H1 (cell line): ENCODE measurements around the gene DKKL1. TPM values are rescaled to one million over a fixed set of nuclear protein-coding genes. Genes with fewer than 3 reads are reported as not detected.

ENCODE experiments used
- CTCF ChIA-PET: fragments of 300-600 bp; sonication (Branson Sonifier 250); formaldehyde crosslinking; loops from one replicate; lab custom pipeline; 2021; ENCODE audit not compliant: partially characterized antibody; lab: Charles Lee
- POLR2A ChIA-PET: fragments of 300-600 bp; sonication (Branson Sonifier 250); formaldehyde crosslinking; loops from one replicate; lab custom pipeline; 2021; ENCODE audit warnings: inconsistent platforms; ENCODE audit not compliant: partially characterized antibody; lab: Charles Lee
- DNase-seq, 2 experiments: peaks; one replicate each; pipeline versions ENCODE4 v3.0.0 to v3.0.0-alpha.2; 2010 to 2022; ENCODE audit warnings: low spot score in 2 of 2, low read depth in 1 of 2, mixed read lengths in 1 of 2
- FAIRE-seq: peaks from 2 replicates; lab custom pipeline; 2011; peaks lifted over from hg19 to GRCh38; lab: Jason Lieb, UNC
- H2AFZ ChIP-seq: 2 replicates; pipeline ENCODE4 v1.8.1; 2012; ENCODE audit warnings: low read length, inconsistent platforms
- H2AK5ac ChIP-seq: 2 replicates; pipeline ENCODE4 v1.6.1; 2013; ENCODE audit warnings: low read depth, low read length
- H2BK120ac ChIP-seq: replicated peaks from 2 replicates; pipeline ENCODE3; 2013; ENCODE audit warnings: low read depth, low read length, inconsistent platforms
- H2BK12ac ChIP-seq: 2 replicates; pipeline ENCODE4 v1.6.1; 2013; ENCODE audit warnings: low read depth, low read length
- H2BK15ac ChIP-seq: 2 replicates; pipeline ENCODE4 v1.6.1; 2013; ENCODE audit warnings: low read length
- H2BK20ac ChIP-seq: 2 replicates; pipeline ENCODE4 v1.6.1; 2013; ENCODE audit warnings: low read length
- H2BK5ac ChIP-seq: 2 replicates; pipeline ENCODE4 v1.6.1; 2013; ENCODE audit warnings: low read depth, low read length
- H3K14ac ChIP-seq: 2 replicates; pipeline ENCODE4 v1.6.1; 2013; ENCODE audit warnings: inconsistent platforms; ENCODE audit not compliant: insufficient read length
- H3K18ac ChIP-seq: 2 replicates; pipeline ENCODE4 v1.6.1; 2013; ENCODE audit warnings: low read length; ENCODE audit errors: extremely low read depth
- H3K23ac ChIP-seq: 2 replicates; pipeline ENCODE4 v1.6.1; 2013; ENCODE audit warnings: inconsistent platforms; ENCODE audit not compliant: insufficient read length
- H3K23me2 ChIP-seq: 2 replicates; pipeline ENCODE4 v1.6.1; 2013; ENCODE audit warnings: low read depth, low read length
- H3K27ac ChIP-seq: 2 replicates; pipeline ENCODE4 v1.6.1; 2011; ENCODE audit warnings: low read depth, low read length, inconsistent platforms
- H3K27me3 ChIP-seq, 4 experiments: replicated peaks in 1 of 4; 1 replicate in 1 of 4; 2 replicates in 3 of 4; pipeline versions ENCODE4 v1.6.1 to v1.8.1; 2011 to 2013; ENCODE audit warnings: low read length in 3 of 4, mild to moderate bottlenecking in 3 of 4, inconsistent platforms in 2 of 4, mixed read lengths in 2 of 4, moderate library complexity in 1 of 4; ENCODE audit not compliant: control insufficient read depth in 3 of 4, insufficient read depth in 3 of 4; ENCODE audit errors: extremely low read depth in 1 of 4
- H3K36me3 ChIP-seq, 4 experiments: 2 replicates each; pipeline versions ENCODE4 v1.6.1 to v1.8.1; 2011 to 2013; ENCODE audit warnings: mild to moderate bottlenecking in 4 of 4, low read length in 3 of 4, moderate library complexity in 2 of 4, control low read depth in 1 of 4, inconsistent platforms in 1 of 4; ENCODE audit not compliant: insufficient read depth in 4 of 4, control insufficient read depth in 2 of 4
- H3K4ac ChIP-seq: replicated peaks from 2 replicates; pipeline ENCODE3; 2013; ENCODE audit warnings: low read length, low read depth, mixed read lengths, inconsistent platforms; ENCODE audit not compliant: insufficient read length
- H3K4me1 ChIP-seq, 4 experiments: replicated peaks in 1 of 4; 1 replicate in 1 of 4; 2 replicates in 3 of 4; pipeline versions ENCODE4 v1.6.1 to v1.8.1; 2011 to 2013; ENCODE audit warnings: low read length in 3 of 4, inconsistent platforms in 2 of 4, mixed read lengths in 1 of 4; ENCODE audit not compliant: insufficient read depth in 4 of 4, control insufficient read depth in 3 of 4
- H3K4me2 ChIP-seq, 2 experiments: 2 replicates each; pipeline versions ENCODE4 v1.6.1 to v1.8.1; 2011 to 2013; ENCODE audit warnings: low read depth in 2 of 2, low read length in 2 of 2, control low read depth in 1 of 2, inconsistent platforms in 1 of 2, mild to moderate bottlenecking in 1 of 2; ENCODE audit not compliant: insufficient read depth in 1 of 2
- H3K4me3 ChIP-seq, 4 experiments: fragments of 200-600, 300-600 bp in 1 of 4; sonication (generic), shearing (Covaris generic), sonication (Bioruptor Twin) in 1 of 4; 2 replicates each; pipeline versions ENCODE4 v1.5.1 to v1.8.1; 2011 to 2016; ENCODE audit warnings: low read length in 4 of 4, low read depth in 3 of 4, control low read depth in 2 of 4, inconsistent platforms in 2 of 4, mild to moderate bottlenecking in 2 of 4, mixed read lengths in 1 of 4, moderate library complexity in 1 of 4; ENCODE audit not compliant: insufficient read depth in 2 of 4; ENCODE audit errors: extremely low read depth in 1 of 4
- H3K56ac ChIP-seq: replicated peaks from 2 replicates; pipeline ENCODE3; 2013; ENCODE audit warnings: low read depth, mild to moderate bottlenecking, mixed read lengths, low read length, inconsistent platforms; ENCODE audit not compliant: insufficient read length
- H3K79me1 ChIP-seq: 2 replicates; pipeline ENCODE4 v1.6.1; 2013; ENCODE audit warnings: low read depth, low read length, control low read depth
- H3K79me2 ChIP-seq, 2 experiments: 2 replicates each; pipeline versions ENCODE4 v1.6.1 to v1.8.1; 2012 to 2013; ENCODE audit warnings: low read length in 2 of 2, mild to moderate bottlenecking in 2 of 2, inconsistent platforms in 1 of 2; ENCODE audit not compliant: insufficient read depth in 2 of 2, control insufficient read depth in 1 of 2
- H3K9ac ChIP-seq, 4 experiments: replicated peaks in 1 of 4; 1 replicate in 1 of 4; 2 replicates in 3 of 4; pipeline versions ENCODE4 v1.6.1 to v1.8.1; 2011 to 2013; ENCODE audit warnings: low read depth in 3 of 4, low read length in 3 of 4, control low read depth in 2 of 4, mild to moderate bottlenecking in 2 of 4, moderate library complexity in 2 of 4, inconsistent platforms in 1 of 4; ENCODE audit errors: extremely low read depth in 1 of 4
- H3K9me3 ChIP-seq, 2 experiments: 2 replicates each; pipeline versions ENCODE4 v1.6.1 to v1.8.1; 2012 to 2013; ENCODE audit warnings: mild to moderate bottlenecking in 2 of 2, moderate library complexity in 2 of 2, control low read depth in 1 of 2, inconsistent platforms in 1 of 2, low read depth in 1 of 2, low read length in 1 of 2, mixed read lengths in 1 of 2; ENCODE audit not compliant: insufficient read depth in 2 of 2
- H4K20me1 ChIP-seq, 2 experiments: replicated peaks in 1 of 2; 2 replicates each; pipeline versions ENCODE3 to v1.8.1; 2011 to 2013; ENCODE audit warnings: inconsistent platforms in 2 of 2, low read length in 2 of 2, mild to moderate bottlenecking in 1 of 2; ENCODE audit not compliant: insufficient read depth in 2 of 2, control insufficient read depth in 1 of 2
- H4K5ac ChIP-seq: 2 replicates; pipeline ENCODE4 v1.6.1; 2013; ENCODE audit warnings: low read length, low read depth, mixed read lengths, inconsistent platforms; ENCODE audit not compliant: insufficient read length
- H4K8ac ChIP-seq: 2 replicates; pipeline ENCODE4 v1.8.0; 2013; ENCODE audit warnings: mild to moderate bottlenecking, moderate library complexity, low read length, inconsistent platforms; ENCODE audit not compliant: insufficient read depth; ENCODE audit errors: extremely low read depth
- H4K91ac ChIP-seq: replicated peaks from 2 replicates; pipeline ENCODE3; 2013; ENCODE audit warnings: low read length, mixed read lengths, inconsistent platforms; ENCODE audit not compliant: insufficient read length
- CEBPB ChIP-seq: IDR thresholded peaks from 2 replicates; pipeline ENCODE4 v1.6.1; 2012; ENCODE audit warnings: low read depth, low read length
- FOSL1 ChIP-seq: IDR thresholded peaks from 2 replicates; pipeline ENCODE4 v1.6.1; 2011; ENCODE audit warnings: mild to moderate bottlenecking, low read depth, low read length, moderate library complexity; ENCODE audit not compliant: insufficient read depth
- KDM1A ChIP-seq: fragments of 200-600, 300-600 bp; sonication (generic); IDR thresholded peaks from 2 replicates; pipeline ENCODE4 v1.7.1; 2016; ENCODE audit warnings: mild to moderate bottlenecking, low read length, borderline replicate concordance
- RBBP5 ChIP-seq: IDR thresholded peaks from 2 replicates; pipeline ENCODE4 v1.7.1; 2012; ENCODE audit warnings: low read depth, mild to moderate bottlenecking, inconsistent platforms, low read length, moderate library complexity, borderline replicate concordance
- RFX5 ChIP-seq: IDR thresholded peaks from 2 replicates; pipeline ENCODE4 v1.6.1; 2011; ENCODE audit warnings: low read depth, low read length, improper control_type of control experiment, borderline replicate concordance
- SIN3A ChIP-seq, 2 experiments: IDR thresholded peaks in 1 of 2; conservative IDR thresholded peaks in 1 of 2; 2 replicates each; pipeline ENCODE4 v1.6.1; 2011 to 2012; ENCODE audit warnings: low read length in 2 of 2, improper control_type of control experiment in 1 of 2, low read depth in 1 of 2, mild to moderate bottlenecking in 1 of 2
- SP4 ChIP-seq: IDR thresholded peaks from 2 replicates; pipeline ENCODE4 v1.6.1; 2012; ENCODE audit warnings: low read length, inconsistent platforms
- USF2 ChIP-seq: IDR thresholded peaks from 2 replicates; pipeline ENCODE4 v1.6.1; 2011; ENCODE audit warnings: low read length, improper control_type of control experiment
- WGBS, 2 experiments: shearing (Covaris generic) in 1 of 2; methylation state at CpG; one replicate each; pipeline versions ENCODE4 v1.1.6 to v1.1.7; 2013 to 2015; ENCODE audit warnings: low lambda C conversion rate in 2 of 2, mixed read lengths in 2 of 2, inconsistent platforms in 1 of 2, low coverage in 1 of 2, missing lambda C conversion rate in 1 of 2; ENCODE audit not compliant: insufficient replicate concordance in 2 of 2, insufficient coverage in 1 of 2, insufficient read length in 1 of 2; ENCODE audit errors: extremely low coverage in 1 of 2, missing lambda C conversion rate in 1 of 2; 5-methylcytosine and 5-hydroxymethylcytosine counted together
- polyA plus RNA-seq, 7 experiments: library from polyadenylated mRNA; depleted of rRNA in 3 of 7; stranded (reverse) in 5 of 7; unstranded in 2 of 7; fragments of >200 nt in 5 of 7; fragments of 200-250 nt in 2 of 7; gene quantifications; 1 replicate in 5 of 7; 2 replicates in 1 of 7; 4 replicates in 1 of 7; pipeline versions ENCODE4 v1.2.1 to v1.2.3, GENCODE V29; 2011 to 2013; ENCODE audit warnings: missing spikeins in 2 of 7, mixed read lengths in 2 of 7
- total RNA-seq: library from RNA; stranded (reverse); fragmentation: NEBNext Ultra II Directional; extraction: Animal tissue kit (Norgen Biotek cat#: 25700); gene quantifications from 2 replicates; pipeline ENCODE4 v1.2.1, GENCODE V29; 2021

DKKL1 gene
- total and polyA plus RNA-seq, 2 of the 8 experiments (the other 6 are each of a cell fraction or from before 2014, with no cell fraction given) = 2.6 to 6.8 TPM

- Histone ChIP-seq H3K27ac (no peak overlapping the region), H2AFZ (no peak overlapping the region), H3K18ac (peak overlapping the region; percentile 4; the same call in 1 of the 2 replicates), H2BK20ac (no peak overlapping the region), H4K91ac (no peak overlapping the region), H2BK15ac (0 out of 2 replicates have a peak overlapping the region, but pooled peaks have one; percentile 61), H4K20me1 (no peaks in the 10 kb centered on the region), H3K4me2 (peak overlapping the region; percentile 58 to 79), H2BK5ac (0 out of 2 replicates have a peak overlapping the region, but pooled peaks have one; percentile 39), H3K23ac (no peak overlapping the region), H3K79me1 (peaks cover 4% of the 10 kb centered on the region; the same call in 1 of the 2 replicates), H4K5ac (no peak overlapping the region), H3K79me2 (peaks cover 3 to 27% of the 10 kb centered on the region in 2 experiments; a peak in 3 of 4 replicates), H3K14ac (no peak overlapping the region), H3K36me3 (peaks cover 4 to 7% (median 5%) of the 10 kb centered on the region in 4 experiments; a peak in 7 of 8 replicates), H3K56ac (no peak overlapping the region), H3K4me1 (peaks cover 0 to 16% (median 9%) of the 10 kb centered on the region in 4 experiments; a peak in 5 of 7 replicates), H4K8ac (no peak overlapping the region), H2AK5ac (no peak overlapping the region), H3K4me3 (peak overlapping the region; percentile 10 to 50 (median 13); a peak in 5 of 8 replicates), H3K9ac (no peak overlapping the region), H3K9me3 (no peaks in the 10 kb centered on the region), H3K27me3 (no peaks in the 10 kb centered on the region), H3K4ac (no peak overlapping the region), H3K23me2 (peaks cover 8% of the 10 kb centered on the region; the same call in 1 of the 2 replicates), H2BK12ac (peak overlapping the region; percentile 27; the same call in 1 of the 2 replicates), H2BK120ac (no peak overlapping the region)
- POLR2A ChIA-PET = interaction anchor here (0.6 to 1.4 kb wide), 2 partner anchors 26 to 89 kb away, joined by 3 read pairs; partner anchors contain the start of gene ALDH16A1
- WGBS, 2 experiments = 63% methylated on average over 21 of the region's 27 CpGs; no CpG with 5 or more reads in 1 of the 2 experiments
- DNase-seq (no peak), FAIRE-seq (no peak)
- TF ChIP-seq SIN3A (conservative IDR thresholded peaks at IDR 0.05 in 1 of 2, IDR thresholded peaks at IDR 0.05 in 1 of 2; ENCODE audit: low read depth in 1 of 2, low read length in 2 of 2) = no peak
- TF ChIP-seq CEBPB = 0 out of 2 replicates have a peak, but pooled peaks have one; percentile 14
- TF ChIP-seq RBBP5 = 0 out of 2 replicates have a peak, but pooled peaks have one; percentile 21
- 0 out of 2 replicates have a peak, but pooled peaks have one; percentile 6 for TF ChIP-seq KDM1A
- no peak for TF ChIP-seq FOSL1
- no peak for TF ChIP-seq SP4
- no peak for TF ChIP-seq RFX5
- no peak for TF ChIP-seq USF2
- CTCF ChIA-PET = interaction anchor here (2.3 kb wide), 1 partner anchor 28 kb away, joined by 9 read pairs; no protein-coding TSS in a partner anchor
Observed at GRCh38 chr19:49364083-49364737, 533 bp downstream of the DKKL1 start.
